H1 (cell line): ENCODE measurements around the gene ADCK1. TPM values are rescaled to one million over a fixed set of nuclear protein-coding genes. Genes with fewer than 3 reads are reported as not detected.

Experiments
- CTCF ChIA-PET: fragments of 300-600 bp; sonication (Branson Sonifier 250); formaldehyde crosslinking; loops from one replicate; lab custom pipeline; 2021; ENCODE audit not compliant: partially characterized antibody; lab: Charles Lee
- POLR2A ChIA-PET: fragments of 300-600 bp; sonication (Branson Sonifier 250); formaldehyde crosslinking; loops from one replicate; lab custom pipeline; 2021; ENCODE audit warnings: inconsistent platforms; ENCODE audit not compliant: partially characterized antibody; lab: Charles Lee
- DNase-seq, 2 experiments: peaks; one replicate each; pipeline versions ENCODE4 v3.0.0 to v3.0.0-alpha.2; 2010 to 2022; ENCODE audit warnings: low spot score in 2 of 2, low read depth in 1 of 2, mixed read lengths in 1 of 2
- FAIRE-seq: peaks from 2 replicates; lab custom pipeline; 2011; peaks lifted over from hg19 to GRCh38; lab: Jason Lieb, UNC
- H2AFZ ChIP-seq: 2 replicates; pipeline ENCODE4 v1.8.1; 2012; ENCODE audit warnings: low read length, inconsistent platforms
- H2AK5ac ChIP-seq: 2 replicates; pipeline ENCODE4 v1.6.1; 2013; ENCODE audit warnings: low read depth, low read length
- H2BK120ac ChIP-seq: replicated peaks from 2 replicates; pipeline ENCODE3; 2013; ENCODE audit warnings: low read depth, low read length, inconsistent platforms
- H2BK12ac ChIP-seq: 2 replicates; pipeline ENCODE4 v1.6.1; 2013; ENCODE audit warnings: low read depth, low read length
- H2BK15ac ChIP-seq: 2 replicates; pipeline ENCODE4 v1.6.1; 2013; ENCODE audit warnings: low read length
- H2BK20ac ChIP-seq: 2 replicates; pipeline ENCODE4 v1.6.1; 2013; ENCODE audit warnings: low read length
- H2BK5ac ChIP-seq: 2 replicates; pipeline ENCODE4 v1.6.1; 2013; ENCODE audit warnings: low read depth, low read length
- H3K14ac ChIP-seq: 2 replicates; pipeline ENCODE4 v1.6.1; 2013; ENCODE audit warnings: inconsistent platforms; ENCODE audit not compliant: insufficient read length
- H3K18ac ChIP-seq: 2 replicates; pipeline ENCODE4 v1.6.1; 2013; ENCODE audit warnings: low read length; ENCODE audit errors: extremely low read depth
- H3K23ac ChIP-seq: 2 replicates; pipeline ENCODE4 v1.6.1; 2013; ENCODE audit warnings: inconsistent platforms; ENCODE audit not compliant: insufficient read length
- H3K23me2 ChIP-seq: 2 replicates; pipeline ENCODE4 v1.6.1; 2013; ENCODE audit warnings: low read depth, low read length
- H3K27ac ChIP-seq: 2 replicates; pipeline ENCODE4 v1.6.1; 2011; ENCODE audit warnings: low read depth, low read length, inconsistent platforms
- H3K27me3 ChIP-seq, 4 experiments: replicated peaks in 1 of 4; 1 replicate in 1 of 4; 2 replicates in 3 of 4; pipeline versions ENCODE4 v1.6.1 to v1.8.1; 2011 to 2013; ENCODE audit warnings: low read length in 3 of 4, mild to moderate bottlenecking in 3 of 4, inconsistent platforms in 2 of 4, mixed read lengths in 2 of 4, moderate library complexity in 1 of 4; ENCODE audit not compliant: control insufficient read depth in 3 of 4, insufficient read depth in 3 of 4; ENCODE audit errors: extremely low read depth in 1 of 4
- H3K36me3 ChIP-seq, 4 experiments: 2 replicates each; pipeline versions ENCODE4 v1.6.1 to v1.8.1; 2011 to 2013; ENCODE audit warnings: mild to moderate bottlenecking in 4 of 4, low read length in 3 of 4, moderate library complexity in 2 of 4, control low read depth in 1 of 4, inconsistent platforms in 1 of 4; ENCODE audit not compliant: insufficient read depth in 4 of 4, control insufficient read depth in 2 of 4
- H3K4ac ChIP-seq: replicated peaks from 2 replicates; pipeline ENCODE3; 2013; ENCODE audit warnings: low read length, low read depth, mixed read lengths, inconsistent platforms; ENCODE audit not compliant: insufficient read length
- H3K4me1 ChIP-seq, 4 experiments: replicated peaks in 1 of 4; 1 replicate in 1 of 4; 2 replicates in 3 of 4; pipeline versions ENCODE4 v1.6.1 to v1.8.1; 2011 to 2013; ENCODE audit warnings: low read length in 3 of 4, inconsistent platforms in 2 of 4, mixed read lengths in 1 of 4; ENCODE audit not compliant: insufficient read depth in 4 of 4, control insufficient read depth in 3 of 4
- H3K4me2 ChIP-seq, 2 experiments: 2 replicates each; pipeline versions ENCODE4 v1.6.1 to v1.8.1; 2011 to 2013; ENCODE audit warnings: low read depth in 2 of 2, low read length in 2 of 2, control low read depth in 1 of 2, inconsistent platforms in 1 of 2, mild to moderate bottlenecking in 1 of 2; ENCODE audit not compliant: insufficient read depth in 1 of 2
- H3K4me3 ChIP-seq, 4 experiments: fragments of 200-600, 300-600 bp in 1 of 4; sonication (generic), shearing (Covaris generic), sonication (Bioruptor Twin) in 1 of 4; 2 replicates each; pipeline versions ENCODE4 v1.5.1 to v1.8.1; 2011 to 2016; ENCODE audit warnings: low read length in 4 of 4, low read depth in 3 of 4, control low read depth in 2 of 4, inconsistent platforms in 2 of 4, mild to moderate bottlenecking in 2 of 4, mixed read lengths in 1 of 4, moderate library complexity in 1 of 4; ENCODE audit not compliant: insufficient read depth in 2 of 4; ENCODE audit errors: extremely low read depth in 1 of 4
- H3K56ac ChIP-seq: replicated peaks from 2 replicates; pipeline ENCODE3; 2013; ENCODE audit warnings: low read depth, mild to moderate bottlenecking, mixed read lengths, low read length, inconsistent platforms; ENCODE audit not compliant: insufficient read length
- H3K79me1 ChIP-seq: 2 replicates; pipeline ENCODE4 v1.6.1; 2013; ENCODE audit warnings: low read depth, low read length, control low read depth
- H3K79me2 ChIP-seq, 2 experiments: 2 replicates each; pipeline versions ENCODE4 v1.6.1 to v1.8.1; 2012 to 2013; ENCODE audit warnings: low read length in 2 of 2, mild to moderate bottlenecking in 2 of 2, inconsistent platforms in 1 of 2; ENCODE audit not compliant: insufficient read depth in 2 of 2, control insufficient read depth in 1 of 2
- H3K9ac ChIP-seq, 4 experiments: replicated peaks in 1 of 4; 1 replicate in 1 of 4; 2 replicates in 3 of 4; pipeline versions ENCODE4 v1.6.1 to v1.8.1; 2011 to 2013; ENCODE audit warnings: low read depth in 3 of 4, low read length in 3 of 4, control low read depth in 2 of 4, mild to moderate bottlenecking in 2 of 4, moderate library complexity in 2 of 4, inconsistent platforms in 1 of 4; ENCODE audit errors: extremely low read depth in 1 of 4
- H3K9me3 ChIP-seq, 2 experiments: 2 replicates each; pipeline versions ENCODE4 v1.6.1 to v1.8.1; 2012 to 2013; ENCODE audit warnings: mild to moderate bottlenecking in 2 of 2, moderate library complexity in 2 of 2, control low read depth in 1 of 2, inconsistent platforms in 1 of 2, low read depth in 1 of 2, low read length in 1 of 2, mixed read lengths in 1 of 2; ENCODE audit not compliant: insufficient read depth in 2 of 2
- H4K20me1 ChIP-seq, 2 experiments: replicated peaks in 1 of 2; 2 replicates each; pipeline versions ENCODE3 to v1.8.1; 2011 to 2013; ENCODE audit warnings: inconsistent platforms in 2 of 2, low read length in 2 of 2, mild to moderate bottlenecking in 1 of 2; ENCODE audit not compliant: insufficient read depth in 2 of 2, control insufficient read depth in 1 of 2
- H4K5ac ChIP-seq: 2 replicates; pipeline ENCODE4 v1.6.1; 2013; ENCODE audit warnings: low read length, low read depth, mixed read lengths, inconsistent platforms; ENCODE audit not compliant: insufficient read length
- H4K8ac ChIP-seq: 2 replicates; pipeline ENCODE4 v1.8.0; 2013; ENCODE audit warnings: mild to moderate bottlenecking, moderate library complexity, low read length, inconsistent platforms; ENCODE audit not compliant: insufficient read depth; ENCODE audit errors: extremely low read depth
- H4K91ac ChIP-seq: replicated peaks from 2 replicates; pipeline ENCODE3; 2013; ENCODE audit warnings: low read length, mixed read lengths, inconsistent platforms; ENCODE audit not compliant: insufficient read length
- BCL11A ChIP-seq, 2 experiments: IDR thresholded peaks; one replicate each; pipeline ENCODE4 v1.6.1; 2011; ENCODE audit warnings: low read depth in 2 of 2, low read length in 2 of 2, mild to moderate bottlenecking in 2 of 2
- CHD2 ChIP-seq: IDR thresholded peaks from 2 replicates; pipeline ENCODE4 v1.6.1; 2012; ENCODE audit warnings: low read length, improper control_type of control experiment
- WGBS, 2 experiments: shearing (Covaris generic) in 1 of 2; methylation state at CpG; one replicate each; pipeline versions ENCODE4 v1.1.6 to v1.1.7; 2013 to 2015; ENCODE audit warnings: low lambda C conversion rate in 2 of 2, mixed read lengths in 2 of 2, inconsistent platforms in 1 of 2, low coverage in 1 of 2, missing lambda C conversion rate in 1 of 2; ENCODE audit not compliant: insufficient replicate concordance in 2 of 2, insufficient coverage in 1 of 2, insufficient read length in 1 of 2; ENCODE audit errors: extremely low coverage in 1 of 2, missing lambda C conversion rate in 1 of 2; 5-methylcytosine and 5-hydroxymethylcytosine counted together
- polyA plus RNA-seq, 7 experiments: library from polyadenylated mRNA; depleted of rRNA in 3 of 7; stranded (reverse) in 5 of 7; unstranded in 2 of 7; fragments of >200 nt in 5 of 7; fragments of 200-250 nt in 2 of 7; gene quantifications; 1 replicate in 5 of 7; 2 replicates in 1 of 7; 4 replicates in 1 of 7; pipeline versions ENCODE4 v1.2.1 to v1.2.3, GENCODE V29; 2011 to 2013; ENCODE audit warnings: missing spikeins in 2 of 7, mixed read lengths in 2 of 7
- total RNA-seq: library from RNA; stranded (reverse); fragmentation: NEBNext Ultra II Directional; extraction: Animal tissue kit (Norgen Biotek cat#: 25700); gene quantifications from 2 replicates; pipeline ENCODE4 v1.2.1, GENCODE V29; 2021

The ADCK1 gene
- total and polyA plus RNA-seq, 2 of the 8 experiments (the other 6 are each of a cell fraction or from before 2014, with no cell fraction given) = 11.0 to 16.8 TPM

DNA sequence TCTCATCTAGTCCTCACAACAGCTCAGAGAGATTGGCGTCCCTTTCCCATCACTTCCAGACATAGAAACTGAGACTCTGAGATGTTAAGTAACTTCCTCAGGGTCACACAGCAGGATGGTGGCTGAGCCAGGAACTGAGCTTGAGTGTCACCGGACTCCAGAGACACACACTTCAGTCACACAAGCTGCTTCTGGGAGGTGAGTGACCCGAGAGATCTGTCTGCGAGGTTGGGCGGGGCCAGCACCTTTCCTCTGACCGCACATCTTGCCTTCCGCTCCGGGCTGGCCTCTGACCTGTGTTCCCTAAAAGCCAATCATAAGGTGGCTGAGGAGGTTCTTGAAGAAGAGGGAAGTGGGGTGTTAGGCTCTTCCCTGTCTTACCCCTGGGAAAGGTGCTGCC is 72.2 kb downstream of the ADCK1 start:
- Histone ChIP-seq H3K9ac (no peak overlapping the region), H3K27me3 (no peaks in the 10 kb centered on the region), H3K79me1 (no peaks in the 10 kb centered on the region), H3K14ac (no peak overlapping the region), H3K56ac (no peak overlapping the region), H4K5ac (no peak overlapping the region), H3K4me3 (no peak overlapping the region), H2BK5ac (no peak overlapping the region), H3K27ac (no peak overlapping the region), H3K79me2 (no peaks in the 10 kb centered on the region), H4K8ac (no peak overlapping the region), H2BK15ac (no peak overlapping the region), H3K36me3 (no peaks in the 10 kb centered on the region), H2AFZ (no peak overlapping the region), H2BK12ac (no peak overlapping the region), H3K23me2 (peaks cover 2% of the 10 kb centered on the region; the same call in 1 of the 2 replicates), H2BK120ac (no peak overlapping the region), H3K4me1 (no peaks in the 10 kb centered on the region), H3K9me3 (no peaks in the 10 kb centered on the region), H2AK5ac (no peak overlapping the region), H3K18ac (no peak overlapping the region)
- CTCF ChIA-PET = interaction anchor here (0.6 to 9.0 kb wide), 5 partner anchors 10 to 122 kb away, joined by 3 to 80 read pairs (median 5); no protein-coding TSS in a partner anchor
- 89% methylated on average over 8 of the region's 8 CpGs; no CpG with 5 or more reads in 1 of the 2 experiments for WGBS, 2 experiments
- no peak for FAIRE-seq
- no peak for TF ChIP-seq BCL11A (IDR thresholded peaks at IDR 0.05; ENCODE audit: low read depth in 2 of 2, low read length in 2 of 2)
- TF ChIP-seq CHD2 = no peak
- TF ChIP-seq, all 59 proteins: peak for 0
- Histone ChIP-seq H3K4me2 (no peak overlapping the region), H4K20me1 (peaks cover 0 to 2% of the 10 kb centered on the region in 2 experiments), H4K91ac (no peak overlapping the region), H3K4ac (no peak overlapping the region), H3K23ac (no peak overlapping the region), H2BK20ac (no peak overlapping the region)
- POLR2A ChIA-PET = no interaction called here
- no peak for DNase-seq
